ENCODE measurements around the gene FRS3.
"Not testable (repeated sequence)": the region's sequence is repeated elsewhere in the genome, so short reads cannot be mapped to it uniquely, and the experiment has no call there.

FRS3 gene

DNA sequence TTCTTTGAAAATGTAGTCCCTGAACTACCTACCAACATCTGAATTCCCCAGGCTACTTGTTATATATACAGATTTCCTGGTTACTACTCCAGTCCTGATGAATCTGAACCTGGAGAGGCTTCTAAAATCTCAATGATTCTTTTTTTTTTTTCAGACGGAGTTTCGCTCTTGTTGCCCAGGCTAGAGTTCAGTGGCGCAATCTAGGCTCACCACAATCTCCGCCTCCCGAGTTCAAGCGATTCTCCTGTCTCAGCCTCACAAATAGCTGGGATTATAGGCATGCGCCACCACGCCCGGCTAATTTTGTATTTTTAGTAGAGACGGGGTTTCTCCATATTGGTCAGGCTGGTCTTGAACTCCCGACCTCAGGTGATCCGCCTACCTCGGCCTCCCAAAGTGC lies 32.2 kb upstream of the FRS3 start:
- H2BK120ac ChIP-seq (ENCODE audit: low read depth, low read length); H3K4ac ChIP-seq (ENCODE audit: low read depth in 1 of 2, low read length in 2 of 2): not testable (repeated sequence)

DNA sequence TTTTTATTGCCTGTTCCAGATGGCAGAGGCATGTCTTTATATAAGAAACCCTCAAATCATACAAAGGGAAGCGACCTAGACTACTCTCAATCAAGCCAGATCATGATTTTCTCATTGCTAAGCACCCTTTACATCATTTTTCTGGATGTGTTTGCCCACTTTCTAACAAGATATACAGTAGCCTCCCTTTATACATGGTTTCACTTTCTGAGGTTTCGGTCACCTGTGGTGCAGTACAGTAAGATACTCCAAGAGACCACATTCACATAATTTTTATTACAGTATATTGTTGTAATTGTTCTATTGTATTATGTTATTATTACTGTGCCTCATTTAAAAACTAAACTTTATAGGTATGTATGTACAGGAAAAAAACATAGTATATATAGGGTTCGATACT lies 31.4 kb upstream of the FRS3 start:
- peaks cover 2% of the 10 kb centered on the region for H3K4me1 ChIP-seq (ENCODE audit: control insufficient read depth, insufficient read depth, low read depth, low read length)
- H4K91ac ChIP-seq (ENCODE audit: low read length) = no peak overlapping the region
- no peak overlapping the region for H3K18ac ChIP-seq (ENCODE audit: low read depth in 1 of 2, low read length in 2 of 2)
- H3K27me3 ChIP-seq (ENCODE audit: control insufficient read depth in 1 of 2, insufficient read depth in 1 of 2, low read length in 2 of 2) = no peaks in the 10 kb centered on the region
- no peak overlapping the region for H4K8ac ChIP-seq (ENCODE audit: low read length)
- no peak overlapping the region for H3K27ac ChIP-seq (ENCODE audit: low read length, poor library complexity, severe bottlenecking)
- H2BK15ac ChIP-seq (ENCODE audit: low read depth, poor library complexity, severe bottlenecking) = no peak overlapping the region
- WGBS = 85% methylated on average over 2 of the region's 3 CpGs
- H2BK5ac ChIP-seq (ENCODE audit: low read depth, low read length, poor library complexity, severe bottlenecking) = no peak overlapping the region
- H3K9ac ChIP-seq (ENCODE audit: low read length) = no peak overlapping the region
- H3K23ac ChIP-seq (ENCODE audit: low read length in 2 of 2) = no peak overlapping the region
- peaks cover 7% of the 10 kb centered on the region for H3K79me1 ChIP-seq (replicated peaks; ENCODE audit: low read length, poor library complexity, severe bottlenecking)
- H3K9me3 ChIP-seq (ENCODE audit: control insufficient read depth, low read length) = no peaks in the 10 kb centered on the region
- H2BK12ac ChIP-seq (ENCODE audit: low read length in 2 of 2) = no peak overlapping the region
- no peak overlapping the region for H3K4ac ChIP-seq (ENCODE audit: low read depth in 1 of 2, low read length in 2 of 2)
- H3K36me3 ChIP-seq (ENCODE audit: control insufficient read depth in 1 of 2, insufficient read depth in 2 of 2, low read depth in 1 of 2, low read length in 2 of 2) = peaks cover 0 to 7% of the 10 kb centered on the region in 2 experiments
- H3K4me3 ChIP-seq (ENCODE audit: insufficient read depth in 1 of 2, low read depth in 1 of 2, low read length in 2 of 2) = no peak overlapping the region
- no peak overlapping the region for H3K4me2 ChIP-seq (ENCODE audit: low read length, poor library complexity, severe bottlenecking)
- H2AFZ ChIP-seq (ENCODE audit: low read depth, low read length) = no peak overlapping the region
- H2AK5ac ChIP-seq (ENCODE audit: low read length, severe bottlenecking) = no peak overlapping the region
- no peak overlapping the region for H2BK120ac ChIP-seq (ENCODE audit: low read depth, low read length)
- H3K14ac ChIP-seq (ENCODE audit: low read length in 2 of 2) = no peak overlapping the region
- no peak for DNase-seq

More for the DNA sequence above, 32.2 kb upstream of the FRS3 start:
- not testable (repeated sequence) for H3K27ac ChIP-seq (ENCODE audit: low read length, poor library complexity, severe bottlenecking); H3K36me3 ChIP-seq (ENCODE audit: control insufficient read depth in 1 of 2, insufficient read depth in 2 of 2, low read depth in 1 of 2, low read length in 2 of 2); H2AK5ac ChIP-seq (ENCODE audit: low read length, severe bottlenecking); H3K4me3 ChIP-seq (ENCODE audit: insufficient read depth in 1 of 2, low read depth in 1 of 2, low read length in 2 of 2); H3K4me1 ChIP-seq (ENCODE audit: control insufficient read depth, insufficient read depth, low read depth, low read length); H3K18ac ChIP-seq (ENCODE audit: low read depth in 1 of 2, low read length in 2 of 2); H2AFZ ChIP-seq (ENCODE audit: low read depth, low read length); H3K9ac ChIP-seq (ENCODE audit: low read length); H3K27me3 ChIP-seq (ENCODE audit: control insufficient read depth in 1 of 2, insufficient read depth in 1 of 2, low read length in 2 of 2); H3K4me2 ChIP-seq (ENCODE audit: low read length, poor library complexity, severe bottlenecking); H4K91ac ChIP-seq (ENCODE audit: low read length); H3K79me1 ChIP-seq (replicated peaks; ENCODE audit: low read length, poor library complexity, severe bottlenecking); DNase-seq; H3K9me3 ChIP-seq (ENCODE audit: control insufficient read depth, low read length); H2BK5ac ChIP-seq (ENCODE audit: low read depth, low read length, poor library complexity, severe bottlenecking); H3K14ac ChIP-seq (ENCODE audit: low read length in 2 of 2); H3K23ac ChIP-seq (ENCODE audit: low read length in 2 of 2); H4K8ac ChIP-seq (ENCODE audit: low read length); H2BK12ac ChIP-seq (ENCODE audit: low read length in 2 of 2); H2BK15ac ChIP-seq (ENCODE audit: low read depth, poor library complexity, severe bottlenecking)
- 97% methylated on average over 13 of the region's 13 CpGs for WGBS

DNA sequence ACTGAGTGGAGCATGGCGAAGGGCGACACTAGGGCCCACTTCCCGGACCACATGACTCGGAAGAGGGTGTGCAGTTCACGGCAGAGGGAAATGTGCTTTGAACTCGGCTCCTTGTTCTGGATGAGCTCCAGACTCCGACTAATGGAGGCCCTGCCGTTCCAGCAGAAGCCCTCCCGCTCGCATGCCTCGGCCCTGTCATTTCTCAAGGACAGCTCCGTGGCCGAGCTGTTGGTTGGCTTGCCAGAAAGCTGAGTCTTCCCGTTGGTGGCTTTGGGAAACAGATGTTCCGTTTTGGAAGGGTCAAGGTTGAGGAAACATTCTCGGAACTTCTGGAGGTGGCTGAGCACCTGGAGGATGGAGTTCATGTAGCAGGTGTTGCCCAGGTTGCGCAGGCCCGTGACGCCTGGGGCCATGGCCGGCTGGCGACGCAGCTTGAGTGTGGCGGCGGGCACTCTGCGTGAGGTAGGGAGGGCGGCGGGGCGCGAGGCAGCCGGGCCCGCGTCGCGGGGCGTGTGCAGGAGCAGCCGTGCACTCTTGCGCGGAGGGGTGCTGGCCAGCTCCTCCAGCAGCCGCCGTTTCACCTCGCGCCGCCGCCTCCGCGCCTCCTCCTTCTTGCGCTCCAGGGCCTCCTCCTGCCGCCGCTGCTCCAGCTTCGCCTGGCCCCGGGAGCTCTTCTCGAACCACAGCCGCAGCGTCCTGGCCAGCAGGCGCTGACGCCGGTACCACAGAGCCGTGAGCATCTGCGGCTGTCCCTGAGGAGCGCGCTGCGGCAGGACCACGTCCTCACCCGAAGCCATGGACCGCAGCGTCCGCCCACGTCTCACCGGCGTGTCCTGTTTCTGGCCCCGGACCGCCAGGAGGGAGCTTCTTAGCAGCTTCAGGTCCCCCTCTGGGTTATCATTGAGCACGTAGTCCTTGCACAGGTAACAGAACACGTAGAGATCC lies 26.4 kb upstream of the FRS3 start:
- Histone ChIP-seq H2BK15ac (ENCODE audit: low read depth, poor library complexity, severe bottlenecking) (no peak overlapping the region), H3K4ac (ENCODE audit: low read depth in 1 of 2, low read length in 2 of 2) (no peak overlapping the region), H2BK5ac (ENCODE audit: low read depth, low read length, poor library complexity, severe bottlenecking) (no peak overlapping the region), H3K27me3 (ENCODE audit: control insufficient read depth in 1 of 2, insufficient read depth in 1 of 2, low read length in 2 of 2) (no peaks in the 10 kb centered on the region), H4K91ac (ENCODE audit: low read length) (no peak overlapping the region), H3K79me1 (replicated peaks; ENCODE audit: low read length, poor library complexity, severe bottlenecking) (peaks cover 14% of the 10 kb centered on the region), H3K14ac (ENCODE audit: low read length in 2 of 2) (no peak overlapping the region), H4K8ac (ENCODE audit: low read length) (peak overlapping the region; percentile 24), H3K18ac (ENCODE audit: low read depth in 1 of 2, low read length in 2 of 2) (no peak overlapping the region), H3K36me3 (ENCODE audit: control insufficient read depth in 1 of 2, insufficient read depth in 2 of 2, low read depth in 1 of 2, low read length in 2 of 2) (peaks cover 15 to 18% of the 10 kb centered on the region in 2 experiments), H3K4me1 (ENCODE audit: control insufficient read depth, insufficient read depth, low read depth, low read length) (peaks cover 2% of the 10 kb centered on the region), H2BK12ac (ENCODE audit: low read length in 2 of 2) (no peak overlapping the region), H3K4me3 (ENCODE audit: insufficient read depth in 1 of 2, low read depth in 1 of 2, low read length in 2 of 2) (no peak overlapping the region), H3K23ac (ENCODE audit: low read length in 2 of 2) (no peak overlapping the region), H3K27ac (ENCODE audit: low read length, poor library complexity, severe bottlenecking) (no peak overlapping the region), H3K9me3 (ENCODE audit: control insufficient read depth, low read length) (no peaks in the 10 kb centered on the region), H3K9ac (ENCODE audit: low read length) (no peak overlapping the region), H2AK5ac (ENCODE audit: low read length, severe bottlenecking) (no peak overlapping the region), H2BK120ac (ENCODE audit: low read depth, low read length) (no peak overlapping the region), H3K4me2 (ENCODE audit: low read length, poor library complexity, severe bottlenecking) (no peak overlapping the region), H2AFZ (ENCODE audit: low read depth, low read length) (no peak overlapping the region)
- DNase-seq = no peak
- 96% methylated on average over 74 of the region's 74 CpGs for WGBS

DNA sequence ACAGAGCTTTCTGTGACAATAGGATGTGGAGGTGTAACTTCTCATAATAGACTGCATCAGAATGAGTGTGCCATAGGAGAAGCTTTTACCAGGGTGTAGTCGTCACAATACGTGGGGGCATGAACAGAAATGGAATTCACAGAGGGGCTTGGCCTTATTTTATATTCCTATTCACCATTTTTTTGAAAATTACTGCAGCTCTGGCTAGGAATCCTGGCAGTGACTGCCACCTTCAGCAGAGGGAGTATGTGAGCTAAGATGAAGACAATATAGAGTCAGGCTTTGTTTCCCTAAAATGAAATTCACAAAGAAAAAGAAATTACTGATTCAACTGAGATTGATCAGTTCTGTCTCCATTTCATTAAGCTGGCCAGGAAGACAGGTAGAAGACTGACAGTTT lies 21.7 kb upstream of the FRS3 start:
- no peaks in the 10 kb centered on the region for H3K27me3 ChIP-seq (ENCODE audit: control insufficient read depth in 1 of 2, insufficient read depth in 1 of 2, low read length in 2 of 2)
- no peak overlapping the region for H3K9ac ChIP-seq (ENCODE audit: low read length)
- H3K4ac ChIP-seq (ENCODE audit: low read depth in 1 of 2, low read length in 2 of 2) = no peak overlapping the region
- H3K4me1 ChIP-seq (ENCODE audit: control insufficient read depth, insufficient read depth, low read depth, low read length) = peaks cover under 1% of the 10 kb centered on the region
- H2BK12ac ChIP-seq (ENCODE audit: low read length in 2 of 2) = no peak overlapping the region
- H2AK5ac ChIP-seq (ENCODE audit: low read length, severe bottlenecking) = no peak overlapping the region
- peak; percentile 46 for DNase-seq
- no peak overlapping the region for H3K27ac ChIP-seq (ENCODE audit: low read length, poor library complexity, severe bottlenecking)
- H3K36me3 ChIP-seq (ENCODE audit: control insufficient read depth in 1 of 2, insufficient read depth in 2 of 2, low read depth in 1 of 2, low read length in 2 of 2) = peaks cover 17 to 32% of the 10 kb centered on the region in 2 experiments
- H3K18ac ChIP-seq (ENCODE audit: low read depth in 1 of 2, low read length in 2 of 2) = no peak overlapping the region
- no peak overlapping the region for H4K91ac ChIP-seq (ENCODE audit: low read length)
- no peak overlapping the region for H3K23ac ChIP-seq (ENCODE audit: low read length in 2 of 2)
- H2BK15ac ChIP-seq (ENCODE audit: low read depth, poor library complexity, severe bottlenecking) = no peak overlapping the region
- WGBS = no CpG with 5 or more reads among the region's 2 CpGs
- no peak overlapping the region for H3K4me2 ChIP-seq (ENCODE audit: low read length, poor library complexity, severe bottlenecking)
- H4K8ac ChIP-seq (ENCODE audit: low read length) = no peak overlapping the region
- no peak overlapping the region for H2AFZ ChIP-seq (ENCODE audit: low read depth, low read length)
- no peak overlapping the region for H3K4me3 ChIP-seq (ENCODE audit: insufficient read depth in 1 of 2, low read depth in 1 of 2, low read length in 2 of 2)
- no peak overlapping the region for H3K14ac ChIP-seq (ENCODE audit: low read length in 2 of 2)
- no peak overlapping the region for H2BK5ac ChIP-seq (ENCODE audit: low read depth, low read length, poor library complexity, severe bottlenecking)
- peaks cover 10% of the 10 kb centered on the region for H3K79me1 ChIP-seq (replicated peaks; ENCODE audit: low read length, poor library complexity, severe bottlenecking)
- no peaks in the 10 kb centered on the region for H3K9me3 ChIP-seq (ENCODE audit: control insufficient read depth, low read length)
- no peak overlapping the region for H2BK120ac ChIP-seq (ENCODE audit: low read depth, low read length)
